HepG2 (cell line): ENCODE measurements around the gene ZFAND2B. TPM values are rescaled to one million over a fixed set of nuclear protein-coding genes. Genes with fewer than 3 reads are reported as not detected.

Experiments
- E2F1 ChIP-seq: sonication (generic); formaldehyde crosslinking; IDR thresholded peaks from 2 replicates; pipeline ENCODE4 v1.5.0; 2020; ENCODE audit warnings: missing genetic modification reagents
- GABPA ChIP-seq, 2 experiments: IDR thresholded peaks; 2 replicates each; pipeline ENCODE4 v1.6.1; 2011 to 2016; ENCODE audit warnings: low read depth in 2 of 2, low read length in 1 of 2, missing biosample characterization in 1 of 2, missing genetic modification characterization in 1 of 2
- KLF9 ChIP-seq: IDR thresholded peaks from 2 replicates; pipeline ENCODE4 v1.6.1; 2016; ENCODE audit warnings: low read depth
- MED8 ChIP-seq: sonication (generic); formaldehyde crosslinking; IDR thresholded peaks from 2 replicates; pipeline ENCODE4 v1.8.1; 2023; ENCODE audit warnings: mild to moderate bottlenecking, missing genetic modification reagents; ENCODE audit not compliant: insufficient replicate concordance
- NFAT5 ChIP-seq: sonication (generic); formaldehyde crosslinking; IDR thresholded peaks from 2 replicates; pipeline ENCODE4 v1.4.0; 2020; ENCODE audit warnings: missing genetic modification reagents
- NFKBIZ ChIP-seq: IDR thresholded peaks from 2 replicates; pipeline ENCODE4 v1.6.1; 2018; ENCODE audit warnings: missing genetic modification reagents, missing compliant biosample characterization
- SMAD1 ChIP-seq: sonication (generic); formaldehyde crosslinking; IDR thresholded peaks from 2 replicates; pipeline ENCODE4 v1.4.0; 2020; ENCODE audit warnings: missing genetic modification reagents, low read depth, mild to moderate bottlenecking, borderline replicate concordance
- ZBTB4 ChIP-seq: sonication (generic); formaldehyde crosslinking; IDR thresholded peaks from 2 replicates; pipeline ENCODE4 v1.4.0; 2020; ENCODE audit warnings: missing genetic modification reagents, mild to moderate bottlenecking, borderline replicate concordance
- ZNF143 ChIP-seq: sonication (generic); formaldehyde crosslinking; IDR thresholded peaks from 2 replicates; pipeline ENCODE4 v1.4.0; 2020; ENCODE audit warnings: missing genetic modification reagents
- ZNF414 ChIP-seq: sonication (generic); formaldehyde crosslinking; IDR thresholded peaks from 2 replicates; pipeline ENCODE4 v1.5.0; 2020; ENCODE audit warnings: missing genetic modification reagents
- ZNF572 ChIP-seq: sonication (generic); formaldehyde crosslinking; IDR thresholded peaks from 2 replicates; pipeline ENCODE4 v1.5.1; 2020; ENCODE audit warnings: mild to moderate bottlenecking, missing genetic modification reagents
- ZNF605 ChIP-seq: sonication (generic); formaldehyde crosslinking; IDR thresholded peaks from 2 replicates; pipeline ENCODE4 v1.8.0; 2022; ENCODE audit warnings: mild to moderate bottlenecking, missing genetic modification reagents
- ZSCAN5A ChIP-seq: sonication (generic); formaldehyde crosslinking; IDR thresholded peaks from 2 replicates; pipeline ENCODE4 v1.8.0; 2022; ENCODE audit warnings: mild to moderate bottlenecking, missing genetic modification reagents, borderline replicate concordance
- polyA plus RNA-seq, 8 experiments: library from polyadenylated mRNA; depleted of rRNA in 3 of 8; stranded (reverse) in 7 of 8; unstranded in 1 of 8; fragments of >200 nt; fragmentation: Illumina TruSeq in 4 of 8; extraction: Trizol in 4 of 8; gene quantifications; 2 replicates each; pipeline versions ENCODE4 v1.2.1 to v1.2.3, GENCODE V29; 2011 to 2016; ENCODE audit warnings: low read depth in 4 of 8, missing spikeins in 1 of 8, mixed read lengths in 1 of 8; ENCODE audit not compliant: insufficient read depth in 1 of 8
- total RNA-seq, 5 experiments: library from RNA; depleted of rRNA; stranded (reverse); fragments of >200 nt; fragmentation: Illumina TruSeq; extraction: Trizol; gene quantifications; 2 replicates each; pipeline ENCODE4 v1.2.3, GENCODE V29; 2016; ENCODE audit warnings: low read depth in 1 of 5

ZFAND2B gene
- total and polyA plus RNA-seq, 2 of the 13 experiments (the other 11 are each of a cell fraction or from before 2014, with no cell fraction given): 53.3 to 115 TPM

- peak; percentile 75; the same call in 1 of the 2 replicates for TF ChIP-seq E2F1
- peak; percentile 77; the same call in 1 of the 2 replicates for TF ChIP-seq ZBTB4 (CRISPR knock-in tag)
- TF ChIP-seq KLF9: no peak
- no peak for TF ChIP-seq GABPA (IDR thresholded peaks at IDR 0.05; ENCODE audit: low read depth, low read length)
- TF ChIP-seq GABPA (CRISPR knock-in tag; IDR thresholded peaks at IDR 0.05; ENCODE audit: low read depth): no peak
- no peak for TF ChIP-seq MED8
- peak; percentile 53; the same call in 1 of the 2 replicates for TF ChIP-seq ZNF414 (CRISPR knock-in tag)
- 0 out of 2 replicates have a peak, but pooled peaks have one; percentile 2 for TF ChIP-seq SMAD1 (CRISPR knock-in tag)
- TF ChIP-seq ZNF143 (CRISPR knock-in tag): no peak
- no peak; the same call in 1 of the 2 replicates for TF ChIP-seq NFAT5 (CRISPR knock-in tag)
- peak; percentile 21; the same call in 1 of the 2 replicates for TF ChIP-seq NFKBIZ (CRISPR knock-in tag)
- peak; percentile 90 for TF ChIP-seq ZNF605 (CRISPR knock-in tag)
- 0 out of 2 replicates have a peak, but pooled peaks have one; percentile 36 for TF ChIP-seq ZNF572 (CRISPR knock-in tag)
- no peak for TF ChIP-seq ZSCAN5A (CRISPR knock-in tag)
These were observed 47.4 kb downstream of the ZFAND2B start, which contains the start of gene TUBA4A (continued) for GRCh38 chr2:219253753-219254589.
